Uterus (tissue), 4 donors: ENCODE data around the gene SGIP1. TPM values are rescaled to one million over a fixed set of nuclear protein-coding genes. Genes with fewer than 3 reads are reported as not detected.

Source experiments
- DNase-seq, 2 donors: peaks; one replicate each; pipeline ENCODE4 v3.0.0-alpha.2; 2019 to 2020
- H3K27ac ChIP-seq, 2 donors: fragments of 200-600 bp; sonication (generic); 1 replicate in 1 of 2; 2 replicates in 1 of 2; pipeline ENCODE4 v1.5.1; 2016 to 2018
- H3K27me3 ChIP-seq, 2 donors: fragments of 200-600 bp; sonication (generic); one replicate each; pipeline ENCODE4 v1.5.1; 2018 to 2019; ENCODE audit warnings: control low read depth in 1 of 2
- H3K36me3 ChIP-seq, 2 donors: fragments of 200-600 bp; sonication (generic); one replicate each; pipeline ENCODE4 v1.5.1; 2019; ENCODE audit warnings: control low read depth in 1 of 2
- H3K4me1 ChIP-seq, 2 donors: fragments of 200-600 bp; sonication (generic); one replicate each; pipeline ENCODE4 v1.5.1; 2018 to 2019; ENCODE audit warnings: control low read depth in 1 of 2
- H3K4me3 ChIP-seq, 2 donors: fragments of 200-600 bp; sonication (generic); 1 replicate in 1 of 2; 2 replicates in 1 of 2; pipeline ENCODE4 v1.5.1; 2018 to 2019; ENCODE audit warnings: mild to moderate bottlenecking in 1 of 2
- H3K9me3 ChIP-seq, 2 donors: fragments of 200-600 bp; sonication (generic); one replicate each; pipeline ENCODE4 v1.5.1; 2019; ENCODE audit warnings: control low read depth in 1 of 2
- CTCF ChIP-seq, 4 experiments: fragments of 200-600 bp in 2 of 4; fragments of 450-650 bp in 2 of 4; sonication (generic) in 2 of 4; IDR thresholded peaks; one replicate each; pipeline ENCODE4 v1.5.1; 2016 to 2019; ENCODE audit warnings: antibody characterized with exemption in 4 of 4, mild to moderate bottlenecking in 2 of 4, moderate library complexity in 1 of 4
- POLR2A ChIP-seq, 2 donors: fragments of 450-650 bp; IDR thresholded peaks; one replicate each; pipeline ENCODE4 v1.6.1; 2016; ENCODE audit warnings: antibody characterized with exemption in 2 of 2, mild to moderate bottlenecking in 1 of 2, moderate library complexity in 1 of 2
- intact Hi-C: fragments of 100-400 bp; cut with DNase I; formaldehyde crosslinking; loops from one replicate; pipeline ENCODE4 v1.15.1; 2023; ENCODE audit warnings: low total_unique reads
- total RNA-seq, 4 donors: library from RNA; depleted of rRNA in 3 of 4; stranded (reverse); fragments of >200 nt in 3 of 4; gene quantifications; one replicate each; pipeline versions ENCODE4 v1.1.0 to v1.2.4, GENCODE V29; 2014 to 2023
- donor health status: DM: yes; HTN: yes; CAD: no.

SGIP1 gene
- total RNA-seq, 4 donors from 2014 or later: 2.8 to 23.0 (median 6.4) TPM

- Histone ChIP-seq H3K36me3 (no peaks in the 10 kb centered on the region), H3K9me3 (no peaks in the 10 kb centered on the region), H3K4me3 (no peak overlapping the region), H3K4me1 (no peaks in the 10 kb centered on the region), H3K27ac (no peak overlapping the region), H3K27me3 (no peaks in the 10 kb centered on the region)
- no peak for DNase-seq
- intact Hi-C loops: no loop called here
- TF ChIP-seq POLR2A (IDR thresholded peaks at IDR 0.05) (no peak), CTCF (IDR thresholded peaks at IDR 0.05) (no peak)
These were observed 41.5 kb upstream of the SGIP1 start for GRCh38 chr1:66492424-66492823.

- Histone ChIP-seq H3K9me3 (no peaks in the 10 kb centered on the region), H3K4me1 (no peaks in the 10 kb centered on the region), H3K27ac (no peak overlapping the region), H3K27me3 (no peaks in the 10 kb centered on the region), H3K36me3 (no peaks in the 10 kb centered on the region), H3K4me3 (no peak overlapping the region)
- TF ChIP-seq CTCF (IDR thresholded peaks at IDR 0.05): no peak
- TF ChIP-seq POLR2A (IDR thresholded peaks at IDR 0.05): no peak
- intact Hi-C loops: no loop called here
- DNase-seq: no peak
These were observed 40.2 kb upstream of the SGIP1 start for GRCh38 chr1:66493731-66494130.

GRCh38 chr1:66494482-66494881, 39.5 kb upstream of the SGIP1 start:
- Histone ChIP-seq H3K36me3 (no peaks in the 10 kb centered on the region), H3K9me3 (no peaks in the 10 kb centered on the region), H3K27me3 (no peaks in the 10 kb centered on the region), H3K27ac (no peak overlapping the region), H3K4me1 (no peaks in the 10 kb centered on the region), H3K4me3 (no peak overlapping the region)
- no peak for DNase-seq
- intact Hi-C loops: no loop called here
- TF ChIP-seq POLR2A (IDR thresholded peaks at IDR 0.05) (no peak), CTCF (IDR thresholded peaks at IDR 0.05) (no peak)

GRCh38 chr1:66495495-66495894, 38.5 kb upstream of the SGIP1 start:
- H3K27me3 ChIP-seq: no peaks in the 10 kb centered on the region
- no peak overlapping the region for H3K27ac ChIP-seq
- H3K4me3 ChIP-seq: no peak overlapping the region
- no peaks in the 10 kb centered on the region for H3K4me1 ChIP-seq
- H3K36me3 ChIP-seq: no peaks in the 10 kb centered on the region
- DNase-seq: no peak
- intact Hi-C loops: no loop called here
- TF ChIP-seq POLR2A (IDR thresholded peaks at IDR 0.05) (no peak), CTCF (IDR thresholded peaks at IDR 0.05) (no peak)
- no peaks in the 10 kb centered on the region for H3K9me3 ChIP-seq

- Histone ChIP-seq H3K36me3 (no peaks in the 10 kb centered on the region), H3K27me3 (no peaks in the 10 kb centered on the region), H3K27ac (no peak overlapping the region), H3K4me3 (no peak overlapping the region), H3K4me1 (no peaks in the 10 kb centered on the region), H3K9me3 (no peaks in the 10 kb centered on the region)
- no peak for TF ChIP-seq CTCF (IDR thresholded peaks at IDR 0.05)
- TF ChIP-seq POLR2A (IDR thresholded peaks at IDR 0.05): no peak
- intact Hi-C loops: no loop called here
- no peak for DNase-seq
These were observed 36.0 kb upstream of the SGIP1 start for GRCh38 chr1:66497910-66498309.
